LNCAP (cell line): ENCODE results near the gene ARPC1B.
A peak's percentile ranks its signal among the peaks of the same experiment; 100 is the strongest.

Source experiments
- TF ChIP-seq, protein P1 (sequence below): fragments of 450-650 bp; IDR thresholded peaks from 2 replicates; pipeline ENCODE4 v1.5.1; 2017; ENCODE audit warnings: mild to moderate bottlenecking

Gene ARPC1B

DNA sequence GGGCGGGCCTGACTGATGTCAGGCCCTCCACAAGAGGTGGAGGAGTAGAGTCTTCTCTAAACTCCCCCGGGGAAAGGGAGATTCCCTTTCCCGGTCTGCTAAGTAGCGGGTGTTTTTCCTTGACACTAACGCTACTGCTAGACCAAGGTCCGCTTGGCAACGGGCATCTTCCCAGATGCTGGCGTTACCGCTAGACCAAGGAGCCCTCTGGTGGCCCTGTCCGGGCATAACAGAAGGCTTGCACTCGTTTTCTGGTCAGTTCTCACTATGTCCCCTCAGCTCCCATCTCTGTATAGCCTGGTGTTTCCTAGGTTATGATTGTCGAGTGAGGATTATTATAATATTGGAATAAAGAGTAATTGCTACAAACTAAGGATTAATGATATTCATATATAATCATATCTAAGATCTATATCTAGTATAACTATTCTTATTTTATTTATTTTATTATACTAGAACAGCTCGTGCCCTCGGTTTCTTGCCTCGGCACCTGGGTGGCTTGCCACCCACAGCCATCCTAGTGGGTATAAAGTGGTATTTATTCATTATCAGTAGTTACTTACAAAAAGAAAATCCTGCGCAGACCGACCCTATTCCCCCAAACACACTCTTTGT lies 41.1 kb downstream of the ARPC1B start:
- TF ChIP-seq, protein P1, sequence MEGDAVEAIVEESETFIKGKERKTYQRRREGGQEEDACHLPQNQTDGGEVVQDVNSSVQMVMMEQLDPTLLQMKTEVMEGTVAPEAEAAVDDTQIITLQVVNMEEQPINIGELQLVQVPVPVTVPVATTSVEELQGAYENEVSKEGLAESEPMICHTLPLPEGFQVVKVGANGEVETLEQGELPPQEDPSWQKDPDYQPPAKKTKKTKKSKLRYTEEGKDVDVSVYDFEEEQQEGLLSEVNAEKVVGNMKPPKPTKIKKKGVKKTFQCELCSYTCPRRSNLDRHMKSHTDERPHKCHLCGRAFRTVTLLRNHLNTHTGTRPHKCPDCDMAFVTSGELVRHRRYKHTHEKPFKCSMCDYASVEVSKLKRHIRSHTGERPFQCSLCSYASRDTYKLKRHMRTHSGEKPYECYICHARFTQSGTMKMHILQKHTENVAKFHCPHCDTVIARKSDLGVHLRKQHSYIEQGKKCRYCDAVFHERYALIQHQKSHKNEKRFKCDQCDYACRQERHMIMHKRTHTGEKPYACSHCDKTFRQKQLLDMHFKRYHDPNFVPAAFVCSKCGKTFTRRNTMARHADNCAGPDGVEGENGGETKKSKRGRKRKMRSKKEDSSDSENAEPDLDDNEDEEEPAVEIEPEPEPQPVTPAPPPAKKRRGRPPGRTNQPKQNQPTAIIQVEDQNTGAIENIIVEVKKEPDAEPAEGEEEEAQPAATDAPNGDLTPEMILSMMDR = peak; percentile 70

DNA sequence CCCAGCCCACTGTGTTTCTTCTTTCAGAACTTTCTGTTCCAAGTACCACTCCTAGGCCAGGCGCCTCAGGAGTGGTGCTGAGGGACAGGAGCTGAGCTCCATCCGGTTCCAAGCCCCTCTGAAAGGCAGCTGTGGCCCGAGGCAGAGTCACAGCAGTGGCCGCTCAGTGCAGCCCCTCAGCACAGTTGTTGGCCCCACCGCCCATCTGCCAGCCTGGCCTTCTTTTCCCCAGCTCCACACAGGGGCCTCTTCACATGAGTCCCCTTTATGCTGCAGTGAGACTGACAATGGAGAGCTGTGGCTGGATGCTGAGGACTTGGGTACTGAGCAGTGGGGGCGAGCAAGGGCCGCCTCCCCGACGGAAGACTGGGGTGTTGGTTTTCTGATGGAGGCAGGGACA lies 43.7 kb downstream of the ARPC1B start:
- TF ChIP-seq, protein P1 = no peak

DNA sequence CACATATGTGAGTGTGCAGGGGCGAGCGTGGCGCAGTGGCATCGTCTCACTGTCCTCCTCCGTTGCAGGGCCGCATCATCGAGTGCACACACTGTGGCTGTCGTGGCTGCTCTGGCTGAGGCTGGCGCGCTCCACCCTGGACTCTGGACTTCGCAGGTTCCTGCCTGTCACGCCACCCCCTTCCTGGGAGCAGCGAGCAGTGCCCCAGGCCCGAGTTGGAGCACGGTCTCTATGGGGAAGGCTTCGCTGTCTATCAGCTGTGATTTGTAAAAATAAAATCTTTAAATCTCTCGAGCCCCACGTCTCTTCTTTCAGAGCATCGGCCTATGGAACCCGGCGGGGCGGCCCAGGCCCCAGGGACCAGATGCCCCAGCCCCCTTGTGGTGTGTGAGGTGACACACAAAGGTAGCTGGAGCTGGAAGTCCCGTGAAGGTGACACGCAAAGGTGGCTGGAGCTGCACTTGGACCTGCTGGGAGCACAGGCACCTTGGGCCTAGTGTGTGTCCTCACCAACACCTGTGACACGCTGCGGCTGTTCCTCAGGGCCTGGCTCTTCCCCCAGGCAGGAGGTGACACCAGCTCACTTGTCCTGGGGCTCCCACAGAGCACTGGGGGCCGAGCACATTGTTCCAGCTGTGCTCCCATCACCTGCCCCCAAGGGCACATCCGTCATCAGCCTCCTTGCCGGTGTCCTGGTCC lies 44.9 kb downstream of the ARPC1B start:
- TF ChIP-seq, protein P1 = no peak

DNA sequence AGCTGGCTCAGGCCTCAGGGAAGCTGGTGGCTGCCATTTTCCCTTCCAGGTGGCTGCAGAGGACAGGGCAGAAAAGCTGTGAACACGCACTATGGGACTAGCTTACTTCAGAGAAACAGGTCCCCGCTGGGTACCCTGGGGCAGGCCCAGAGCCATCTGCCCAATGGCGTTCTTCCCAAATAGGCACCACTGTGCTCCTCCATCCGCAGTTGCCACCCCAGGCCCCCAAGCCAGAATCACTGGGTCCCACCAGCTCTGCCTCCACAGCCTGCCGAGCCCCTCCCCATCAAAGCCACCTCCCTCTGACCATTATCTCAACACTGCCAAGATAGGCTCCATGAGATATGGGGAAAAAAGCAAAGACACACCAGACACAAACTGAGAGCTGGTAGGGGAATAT lies 45.7 kb downstream of the ARPC1B start:
- TF ChIP-seq, protein P1 = no peak

DNA sequence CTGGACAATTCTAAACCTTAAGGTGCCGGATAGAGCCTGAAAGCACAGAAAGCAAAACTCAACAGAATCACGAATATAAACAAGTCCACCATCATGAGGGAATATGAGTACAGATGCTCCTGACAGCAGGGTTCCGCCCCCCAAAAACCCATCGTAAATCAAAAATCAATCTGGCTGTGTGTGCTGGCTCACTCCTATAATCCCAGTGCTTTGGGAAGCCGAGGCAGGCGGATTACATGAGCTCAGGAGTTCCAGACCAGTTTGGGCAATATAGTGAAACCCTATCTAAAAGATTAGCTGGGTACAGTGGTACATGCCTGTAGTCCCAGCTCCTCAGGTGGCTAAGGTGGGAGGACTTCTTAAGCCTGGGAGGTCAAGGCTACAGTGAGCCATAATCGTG lies 46.5 kb downstream of the ARPC1B start:
- TF ChIP-seq, protein P1 = no peak

DNA sequence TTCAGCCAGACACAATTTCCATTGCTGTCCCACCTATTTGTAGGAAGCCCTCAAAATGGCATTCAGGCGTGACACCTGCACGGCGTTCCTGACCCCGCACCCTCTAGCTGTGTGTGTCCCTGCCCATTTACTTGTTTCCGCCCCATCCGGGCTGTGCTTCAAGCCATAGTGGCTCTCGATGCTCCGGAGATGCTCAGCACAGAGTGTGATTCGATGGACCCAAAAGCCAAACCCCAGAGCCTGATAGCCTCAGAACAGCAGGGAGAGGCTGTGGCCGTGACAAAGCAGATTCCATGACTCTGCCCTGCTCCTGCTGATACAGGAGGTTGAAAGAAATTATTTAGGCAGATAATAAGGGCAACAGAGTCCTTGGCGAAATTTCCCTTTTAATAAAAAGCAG lies 47.7 kb downstream of the ARPC1B start:
- TF ChIP-seq, protein P1 = no peak

DNA sequence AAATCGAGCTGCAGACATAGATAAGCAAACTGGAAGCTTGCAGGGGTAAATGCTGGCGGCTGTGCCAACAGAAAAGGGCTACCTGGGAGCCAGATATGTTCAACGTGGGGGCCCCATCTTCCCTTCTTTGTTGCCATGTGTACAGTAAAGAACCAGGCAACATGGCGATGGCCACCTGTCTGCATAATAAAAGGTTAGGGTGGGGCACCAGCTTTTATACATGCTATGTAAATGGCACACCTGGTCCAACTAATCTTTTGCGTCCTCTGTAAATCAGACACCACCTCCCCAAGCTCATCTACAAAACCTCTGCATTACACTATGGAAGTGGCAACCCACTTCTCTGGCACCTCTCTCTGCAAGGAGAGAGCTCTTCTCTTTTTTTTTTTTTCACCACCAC lies 48.1 kb downstream of the ARPC1B start:
- TF ChIP-seq, protein P1 = no peak
